Measurements from ENCODE around the gene ATF7.
"Not testable (repeated sequence)": the region's sequence is repeated elsewhere in the genome, so short reads cannot be mapped to it uniquely, and the experiment has no call there.

Gene ATF7

GRCh38 chr12:53625946-53626701 is at the start of gene ATF7:
ATF7 (minus strand) TSS chr12:53626382; CDS start chr12:53601000, 25,382 bp downstream.
- peak; percentile 95 to 98 for DNase-seq (ENCODE audit: low read depth in 2 of 2)

- DNase-seq (ENCODE audit: low read depth in 2 of 2): no peak
These were observed 49.0 kb upstream of the ATF7 start for GRCh38 chr12:53674977-53675700.

GRCh38 chr12:53670971-53671370 is 44.8 kb upstream of the ATF7 start:
- no peak for DNase-seq (ENCODE audit: low read depth in 2 of 2)

GRCh38 chr12:53670308-53670707 is 44.1 kb upstream of the ATF7 start:
- DNase-seq (ENCODE audit: low read depth in 2 of 2): no peak

- DNase-seq (ENCODE audit: low read depth in 2 of 2): no peak
These were observed 40.9 kb upstream of the ATF7 start for GRCh38 chr12:53667080-53667479.

- DNase-seq (ENCODE audit: low read depth in 2 of 2): no peak
These were observed 38.8 kb upstream of the ATF7 start for GRCh38 chr12:53664936-53665335.

GRCh38 chr12:53664191-53664590 is 38.0 kb upstream of the ATF7 start:
- DNase-seq (ENCODE audit: low read depth in 2 of 2): no peak

GRCh38 chr12:53660041-53660440 is 33.9 kb upstream of the ATF7 start:
- no peak for DNase-seq (ENCODE audit: low read depth in 2 of 2)

GRCh38 chr12:53659571-53659981 is 33.4 kb upstream of the ATF7 start:
- DNase-seq (ENCODE audit: low read depth in 2 of 2): no peak

GRCh38 chr12:53659011-53659551 is 32.9 kb upstream of the ATF7 start:
- DNase-seq (ENCODE audit: low read depth in 2 of 2): no peak

GRCh38 chr12:53657041-53657440 is 30.9 kb upstream of the ATF7 start:
- DNase-seq (ENCODE audit: low read depth in 2 of 2): no peak

- DNase-seq (ENCODE audit: low read depth in 2 of 2): no peak
These were observed 27.4 kb upstream of the ATF7 start for GRCh38 chr12:53653595-53653994.

- no peak for DNase-seq (ENCODE audit: low read depth in 2 of 2)
These were observed 26.2 kb upstream of the ATF7 start for GRCh38 chr12:53652366-53652765.

- DNase-seq (ENCODE audit: low read depth in 2 of 2): no peak
These were observed 25.6 kb upstream of the ATF7 start for GRCh38 chr12:53651737-53652136.

- not testable (repeated sequence) for DNase-seq (ENCODE audit: low read depth in 2 of 2)
These were observed 20.1 kb upstream of the ATF7 start for GRCh38 chr12:53646300-53646699.

- no peak for DNase-seq (ENCODE audit: low read depth in 2 of 2)
These were observed 19.0 kb upstream of the ATF7 start for GRCh38 chr12:53645165-53645564.

GRCh38 chr12:53644133-53644532 is 18.0 kb upstream of the ATF7 start:
- DNase-seq (ENCODE audit: low read depth in 2 of 2): no peak

GRCh38 chr12:53643232-53643979 is 17.2 kb upstream of the ATF7 start:
- DNase-seq (ENCODE audit: low read depth in 2 of 2): no peak

GRCh38 chr12:53638057-53638456 is 11.9 kb upstream of the ATF7 start:
- no peak for DNase-seq (ENCODE audit: low read depth in 2 of 2)

- no peak for DNase-seq (ENCODE audit: low read depth in 2 of 2)
These were observed 10.5 kb upstream of the ATF7 start for GRCh38 chr12:53636641-53637040.

GRCh38 chr12:53635708-53636107 is 9.5 kb upstream of the ATF7 start:
- DNase-seq (ENCODE audit: low read depth in 2 of 2): not testable (repeated sequence)

GRCh38 chr12:53631721-53632120 is 5.5 kb upstream of the ATF7 start:
- DNase-seq (ENCODE audit: low read depth in 2 of 2): no peak
